H9 (cell line): ENCODE measurements around the gene NMUR1. TPM values are rescaled to one million over a fixed set of nuclear protein-coding genes. Genes with fewer than 3 reads are reported as not detected.
A peak's percentile ranks its signal among the peaks of the same experiment; 100 is the strongest.

Experiments used
- DNase-seq: peaks from one replicate; pipeline ENCODE4 v3.0.0-alpha.2; 2017
- H2AFZ ChIP-seq: one replicate; pipeline ENCODE4 v1.6.1; 2013; ENCODE audit warnings: mild to moderate bottlenecking, low read length, control low read depth, moderate library complexity
- H2AK5ac ChIP-seq: 2 replicates; pipeline ENCODE4 v1.6.1; 2013; ENCODE audit warnings: low read length, control low read depth, mixed read lengths; ENCODE audit not compliant: insufficient read length
- H2BK120ac ChIP-seq: one replicate; pipeline ENCODE4 v1.6.1; 2013; ENCODE audit warnings: low read depth, mild to moderate bottlenecking, low read length, control low read depth, inconsistent platforms; ENCODE audit not compliant: poor library complexity, severe bottlenecking
- H2BK12ac ChIP-seq: 2 replicates; pipeline ENCODE4 v1.6.1; 2013; ENCODE audit warnings: low read length, control low read depth, mixed read lengths, low read depth; ENCODE audit not compliant: insufficient read length
- H2BK15ac ChIP-seq: 2 replicates; pipeline ENCODE4 v1.6.1; 2013; ENCODE audit warnings: low read depth, low read length, control low read depth
- H2BK20ac ChIP-seq: one replicate; pipeline ENCODE4 v1.6.1; 2013; ENCODE audit warnings: low read depth, mild to moderate bottlenecking, low read length, control low read depth, inconsistent platforms; ENCODE audit not compliant: poor library complexity, severe bottlenecking
- H2BK5ac ChIP-seq: 2 replicates; pipeline ENCODE4 v1.6.1; 2013; ENCODE audit warnings: low read length, control low read depth, mixed read lengths; ENCODE audit not compliant: insufficient read length
- H3K14ac ChIP-seq: 2 replicates; pipeline ENCODE4 v1.6.1; 2013; ENCODE audit warnings: low read length, control low read depth; ENCODE audit not compliant: insufficient read depth
- H3K18ac ChIP-seq: 2 replicates; pipeline ENCODE4 v1.6.1; 2013; ENCODE audit warnings: low read depth, mild to moderate bottlenecking, mixed read lengths, low read length, control low read depth; ENCODE audit not compliant: insufficient read length
- H3K23ac ChIP-seq: 2 replicates; pipeline ENCODE4 v1.6.1; 2013; ENCODE audit warnings: low read length, control low read depth, mixed read lengths, low read depth; ENCODE audit not compliant: insufficient read length
- H3K23me2 ChIP-seq: 2 replicates; pipeline ENCODE4 v1.6.1; 2013; ENCODE audit warnings: low read depth, mild to moderate bottlenecking, mixed read lengths, low read length, control low read depth; ENCODE audit not compliant: insufficient read length, poor library complexity, severe bottlenecking
- H3K27ac ChIP-seq: 2 replicates; pipeline ENCODE4 v1.5.1; 2013; ENCODE audit warnings: low read length, control low read depth, mixed read lengths, low read depth; ENCODE audit not compliant: insufficient read length
- H3K27me3 ChIP-seq: 2 replicates; pipeline ENCODE4 v1.6.1; 2013; ENCODE audit warnings: low read length, control low read depth, inconsistent platforms; ENCODE audit not compliant: insufficient read depth
- H3K4ac ChIP-seq: 2 replicates; pipeline ENCODE4 v1.6.1; 2013; ENCODE audit warnings: low read depth, mild to moderate bottlenecking, control low read depth, inconsistent platforms, low read length, moderate library complexity
- H3K4me1 ChIP-seq: 2 replicates; pipeline ENCODE4 v1.6.1; 2013; ENCODE audit warnings: low read length, control low read depth, inconsistent platforms; ENCODE audit not compliant: insufficient read depth
- H3K4me2 ChIP-seq: 2 replicates; pipeline ENCODE4 v1.6.1; 2013; ENCODE audit warnings: low read length, control low read depth, mixed read lengths; ENCODE audit not compliant: insufficient read length, insufficient read depth
- H3K56ac ChIP-seq: 2 replicates; pipeline ENCODE4 v1.6.1; 2013; ENCODE audit warnings: low read depth, mild to moderate bottlenecking, mixed read lengths, low read length, control low read depth; ENCODE audit not compliant: insufficient read length
- H3K79me1 ChIP-seq: 2 replicates; pipeline ENCODE4 v1.6.1; 2013; ENCODE audit warnings: low read depth, mild to moderate bottlenecking, moderate library complexity, low read length, control low read depth, inconsistent platforms; ENCODE audit not compliant: insufficient read depth, poor library complexity, severe bottlenecking
- H3K79me2 ChIP-seq: 2 replicates; pipeline ENCODE4 v1.6.1; 2013; ENCODE audit warnings: low read length, control low read depth, inconsistent platforms; ENCODE audit not compliant: insufficient read depth
- H3K9ac ChIP-seq: 2 replicates; pipeline ENCODE4 v1.6.1; 2013; ENCODE audit warnings: low read length, control low read depth, mixed read lengths; ENCODE audit not compliant: insufficient read length; ENCODE audit errors: extremely low read depth
- H3K9me3 ChIP-seq: one replicate; pipeline ENCODE4 v1.6.1; 2013; ENCODE audit warnings: low read depth, low read length, inconsistent platforms; ENCODE audit not compliant: control insufficient read depth
- H3T11ph ChIP-seq: one replicate; pipeline ENCODE4 v1.6.1; 2013; ENCODE audit warnings: mild to moderate bottlenecking, low read length, control low read depth, inconsistent platforms
- H4K20me1 ChIP-seq: one replicate; pipeline ENCODE4 v1.6.1; 2013; ENCODE audit not compliant: control insufficient read depth, insufficient read length, insufficient read depth
- H4K5ac ChIP-seq: 2 replicates; pipeline ENCODE4 v1.6.1; 2013; ENCODE audit warnings: low read depth, mild to moderate bottlenecking, mixed read lengths, low read length, control low read depth; ENCODE audit not compliant: insufficient read length
- H4K8ac ChIP-seq: replicated peaks from 2 replicates; pipeline ENCODE4 v1.6.1; 2013; ENCODE audit warnings: low read length, control low read depth, mixed read lengths, low read depth; ENCODE audit not compliant: insufficient read length
- H4K91ac ChIP-seq: 2 replicates; pipeline ENCODE4 v1.6.1; 2013; ENCODE audit warnings: low read depth, mild to moderate bottlenecking, moderate library complexity, mixed read lengths, low read length, control low read depth; ENCODE audit not compliant: insufficient read length
- H3K27ac Mint-ChIP-seq, 3 experiments: 2 replicates in 2 of 3; 3 replicates in 1 of 3; pipeline ENCODE4 v1.8.0; 2020 to 2021; ENCODE audit warnings: mixed read lengths in 3 of 3, mild to moderate bottlenecking in 1 of 3, moderate library complexity in 1 of 3
- H3K27me3 Mint-ChIP-seq: 2 replicates; pipeline ENCODE4 v1.8.0; 2021; ENCODE audit warnings: low read depth, mild to moderate bottlenecking, moderate library complexity, mixed read lengths
- H3K36me3 Mint-ChIP-seq, 3 experiments: 2 replicates in 2 of 3; 3 replicates in 1 of 3; pipeline ENCODE4 v1.8.0; 2020 to 2021; ENCODE audit warnings: low read depth in 3 of 3, mixed read lengths in 3 of 3; ENCODE audit not compliant: insufficient read depth in 1 of 3
- H3K4me1 Mint-ChIP-seq, 2 experiments: 2 replicates each; pipeline ENCODE4 v1.8.0; 2020; ENCODE audit warnings: mixed read lengths in 2 of 2
- H3K4me3 Mint-ChIP-seq, 2 experiments: 2 replicates in 1 of 2; 3 replicates in 1 of 2; pipeline ENCODE4 v1.8.0; 2020 to 2021; ENCODE audit warnings: mild to moderate bottlenecking in 2 of 2, mixed read lengths in 2 of 2, moderate library complexity in 1 of 2
- H3K9me3 Mint-ChIP-seq, 2 experiments: 2 replicates in 1 of 2; 3 replicates in 1 of 2; pipeline ENCODE4 v1.8.0; 2020; ENCODE audit warnings: mild to moderate bottlenecking in 2 of 2, mixed read lengths in 2 of 2, moderate library complexity in 1 of 2
- WGBS: extraction: QIAGEN DNeasy Blood & Tissue Kit; methylation state at CpG from one replicate; pipeline ENCODE4 v1.1.7; 2013; ENCODE audit warnings: missing lambda C conversion rate, low lambda C conversion rate, mixed read lengths; ENCODE audit not compliant: insufficient read length; ENCODE audit errors: extremely low coverage; 5-methylcytosine and 5-hydroxymethylcytosine counted together
- total RNA-seq: library from RNA; stranded (reverse); gene quantifications from 2 replicates; pipeline ENCODE4 v1.2.1, GENCODE V29; 2021
- TF ChIP-seq, protein P1 (sequence below): fragments of 200-600 bp; sonication (generic); conservative IDR thresholded peaks from 3 replicates; pipeline ENCODE4 v1.8.0; 2021; ENCODE audit warnings: antibody characterized with exemption, mild to moderate bottlenecking

NMUR1 gene
- total RNA-seq, 1 experiment from 2014 or later = 0.20 TPM

DNA sequence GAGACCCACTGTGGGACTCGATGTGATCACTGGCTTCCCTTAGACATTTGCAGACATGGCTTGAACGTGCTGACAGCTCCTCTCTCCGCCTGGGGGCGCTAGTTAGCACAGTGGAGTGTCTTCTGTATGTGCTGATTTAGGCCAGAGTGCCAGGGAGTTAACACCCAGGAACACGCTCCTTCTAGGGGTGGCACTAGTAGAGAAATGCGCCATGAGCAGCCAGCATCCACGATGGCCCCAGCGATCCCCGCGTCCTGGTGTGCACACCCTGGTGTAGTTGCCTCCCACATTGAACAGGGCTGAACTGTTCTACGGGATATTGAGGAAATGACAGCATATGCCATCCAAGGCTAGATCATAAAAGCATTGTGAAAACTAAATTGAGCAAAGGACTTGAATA lies 11.4 kb upstream of the NMUR1 start:
- H3K27me3 Mint-ChIP-seq = no peaks in the 10 kb centered on the region; the same call in 1 of the 2 replicates
- H2BK12ac ChIP-seq = no peak overlapping the region
- no peaks in the 10 kb centered on the region for H3K79me1 ChIP-seq
- H4K5ac ChIP-seq = no peak overlapping the region
- H2AFZ ChIP-seq = no peak overlapping the region
- H2BK120ac ChIP-seq = no peak overlapping the region
- H2BK20ac ChIP-seq = no peak overlapping the region
- no peak overlapping the region for H3K56ac ChIP-seq
- H3K4me1 Mint-ChIP-seq = peaks cover 6 to 10% of the 10 kb centered on the region in 2 experiments; a peak in 2 of 4 replicates
- no peak overlapping the region for H3K4me2 ChIP-seq
- no peak overlapping the region for H2AK5ac ChIP-seq
- H3K9me3 Mint-ChIP-seq = peaks cover 9 to 10% of the 10 kb centered on the region in 2 experiments
- no peak overlapping the region for H2BK5ac ChIP-seq
- H3T11ph ChIP-seq = no peak overlapping the region
- no peak overlapping the region for H3K23ac ChIP-seq
- H3K4me3 Mint-ChIP-seq = no peak overlapping the region
- DNase-seq = peak; percentile 82
- H3K4ac ChIP-seq = no peak overlapping the region
- no peaks in the 10 kb centered on the region for H3K27me3 ChIP-seq
- TF ChIP-seq, protein P1, sequence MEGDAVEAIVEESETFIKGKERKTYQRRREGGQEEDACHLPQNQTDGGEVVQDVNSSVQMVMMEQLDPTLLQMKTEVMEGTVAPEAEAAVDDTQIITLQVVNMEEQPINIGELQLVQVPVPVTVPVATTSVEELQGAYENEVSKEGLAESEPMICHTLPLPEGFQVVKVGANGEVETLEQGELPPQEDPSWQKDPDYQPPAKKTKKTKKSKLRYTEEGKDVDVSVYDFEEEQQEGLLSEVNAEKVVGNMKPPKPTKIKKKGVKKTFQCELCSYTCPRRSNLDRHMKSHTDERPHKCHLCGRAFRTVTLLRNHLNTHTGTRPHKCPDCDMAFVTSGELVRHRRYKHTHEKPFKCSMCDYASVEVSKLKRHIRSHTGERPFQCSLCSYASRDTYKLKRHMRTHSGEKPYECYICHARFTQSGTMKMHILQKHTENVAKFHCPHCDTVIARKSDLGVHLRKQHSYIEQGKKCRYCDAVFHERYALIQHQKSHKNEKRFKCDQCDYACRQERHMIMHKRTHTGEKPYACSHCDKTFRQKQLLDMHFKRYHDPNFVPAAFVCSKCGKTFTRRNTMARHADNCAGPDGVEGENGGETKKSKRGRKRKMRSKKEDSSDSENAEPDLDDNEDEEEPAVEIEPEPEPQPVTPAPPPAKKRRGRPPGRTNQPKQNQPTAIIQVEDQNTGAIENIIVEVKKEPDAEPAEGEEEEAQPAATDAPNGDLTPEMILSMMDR = peak; percentile 88
- peaks cover 3% of the 10 kb centered on the region for H4K20me1 ChIP-seq
- no peak overlapping the region for H4K91ac ChIP-seq
- H3K9me3 ChIP-seq = no peaks in the 10 kb centered on the region
- no peaks in the 10 kb centered on the region for H3K23me2 ChIP-seq
- H3K27ac Mint-ChIP-seq = no peak overlapping the region
- WGBS = no CpG with 5 or more reads among the region's 11 CpGs
- H2BK15ac ChIP-seq = no peak overlapping the region
- H4K8ac ChIP-seq = no peak overlapping the region
- H3K4me1 ChIP-seq = no peaks in the 10 kb centered on the region
- H3K18ac ChIP-seq = no peak overlapping the region
- no peak overlapping the region for H3K9ac ChIP-seq
- H3K36me3 Mint-ChIP-seq = peaks cover 0 to 5% (median 2%) of the 10 kb centered on the region in 3 experiments; a peak in 4 of 7 replicates
- H3K14ac ChIP-seq = no peak overlapping the region
- H3K27ac ChIP-seq = no peak overlapping the region
- H3K79me2 ChIP-seq = no peaks in the 10 kb centered on the region
